Measurements from ENCODE around the gene CDHR3. TPM values are rescaled to one million over a fixed set of nuclear protein-coding genes. Genes with fewer than 3 reads are reported as not detected.

CDHR3 gene
- polyA plus RNA-seq, 3 donors = 0.16 TPM; not detected in 2

DNA sequence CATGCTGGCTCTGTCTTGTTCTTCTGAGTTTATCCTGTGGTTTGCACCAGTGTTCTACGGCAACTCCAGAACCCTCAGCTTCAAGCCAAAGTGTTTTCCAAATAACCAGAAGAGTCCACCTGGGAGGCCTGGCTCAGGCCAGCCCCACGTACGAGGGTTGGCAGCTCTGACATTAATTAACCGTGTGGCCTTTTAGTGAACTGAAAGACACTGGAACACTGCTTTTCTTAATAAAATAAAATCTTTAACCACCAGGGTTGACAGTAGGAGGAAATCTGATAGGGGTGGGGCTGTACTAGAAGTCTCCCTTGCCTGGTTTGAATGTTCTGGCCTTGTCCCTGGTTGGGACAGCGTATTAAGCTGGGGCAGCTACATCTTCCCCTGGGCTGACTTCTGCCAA, 84.1 kb downstream of the CDHR3 start:
- Histone ChIP-seq H3K9me3 (replicated peaks in 1 of 2; ENCODE audit: control insufficient read depth in 1 of 2, insufficient read depth in 1 of 2, low read length in 2 of 2) (no peaks in the 10 kb centered on the region), H2AFZ (ENCODE audit: insufficient read depth, low read depth, low read length, poor library complexity, severe bottlenecking) (no peak overlapping the region), H3K27ac (ENCODE audit: low read depth in 1 of 2, low read length in 2 of 2) (no peak overlapping the region), H4K20me1 (ENCODE audit: insufficient read depth, low read length) (no peaks in the 10 kb centered on the region), H3K9ac (ENCODE audit: insufficient read depth, low read length, poor library complexity, severe bottlenecking) (no peak overlapping the region), H3K4me1 (ENCODE audit: control insufficient read depth in 1 of 2, insufficient read depth in 2 of 2, low read length in 2 of 2) (no peaks in the 10 kb centered on the region), H3K4me3 (replicated peaks in 1 of 3; ENCODE audit: low read depth in 2 of 3, low read length in 3 of 3) (no peak overlapping the region), H3K79me2 (ENCODE audit: insufficient read depth, low read length) (no peaks in the 10 kb centered on the region), H3K27me3 (ENCODE audit: control insufficient read depth in 2 of 2, insufficient read depth in 2 of 2, low read length in 2 of 2) (peaks cover 0 to 31% of the 10 kb centered on the region in 2 donors), H3K4me2 (replicated peaks; ENCODE audit: extremely low read depth, low read length, poor library complexity, severe bottlenecking) (no peak overlapping the region), H3K36me3 (replicated peaks in 1 of 2; ENCODE audit: control insufficient read depth in 1 of 2, insufficient read depth in 2 of 2, low read length in 2 of 2) (no peaks in the 10 kb centered on the region)
- Mint-ChIP-seq H3K36me3 (no peaks in the 10 kb centered on the region), H3K9me3 (peaks cover 0 to 2% (median 0%) of the 10 kb centered on the region in 7 donors), H3K4me1 (peaks cover 10% of the 10 kb centered on the region), H3K27me3 (ENCODE audit: low read depth in 3 of 3) (peaks cover 20 to 50% (median 35%) of the 10 kb centered on the region in 3 donors), H3K4me3 (no peak overlapping the region), H3K27ac (no peak overlapping the region)
- TF ChIP-seq, protein P1, sequence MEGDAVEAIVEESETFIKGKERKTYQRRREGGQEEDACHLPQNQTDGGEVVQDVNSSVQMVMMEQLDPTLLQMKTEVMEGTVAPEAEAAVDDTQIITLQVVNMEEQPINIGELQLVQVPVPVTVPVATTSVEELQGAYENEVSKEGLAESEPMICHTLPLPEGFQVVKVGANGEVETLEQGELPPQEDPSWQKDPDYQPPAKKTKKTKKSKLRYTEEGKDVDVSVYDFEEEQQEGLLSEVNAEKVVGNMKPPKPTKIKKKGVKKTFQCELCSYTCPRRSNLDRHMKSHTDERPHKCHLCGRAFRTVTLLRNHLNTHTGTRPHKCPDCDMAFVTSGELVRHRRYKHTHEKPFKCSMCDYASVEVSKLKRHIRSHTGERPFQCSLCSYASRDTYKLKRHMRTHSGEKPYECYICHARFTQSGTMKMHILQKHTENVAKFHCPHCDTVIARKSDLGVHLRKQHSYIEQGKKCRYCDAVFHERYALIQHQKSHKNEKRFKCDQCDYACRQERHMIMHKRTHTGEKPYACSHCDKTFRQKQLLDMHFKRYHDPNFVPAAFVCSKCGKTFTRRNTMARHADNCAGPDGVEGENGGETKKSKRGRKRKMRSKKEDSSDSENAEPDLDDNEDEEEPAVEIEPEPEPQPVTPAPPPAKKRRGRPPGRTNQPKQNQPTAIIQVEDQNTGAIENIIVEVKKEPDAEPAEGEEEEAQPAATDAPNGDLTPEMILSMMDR (IDR thresholded peaks at IDR 0.05) = no peak
- DNase-seq = no peak
- WGBS (ENCODE audit: insufficient coverage) = 90% methylated on average over 2 of the region's 5 CpGs
- intact Hi-C loops (cut with micrococcal nuclease) = loop anchor here (10.0 kb wide), 1 partner anchor 282 kb away; no protein-coding TSS in a partner anchor

DNA sequence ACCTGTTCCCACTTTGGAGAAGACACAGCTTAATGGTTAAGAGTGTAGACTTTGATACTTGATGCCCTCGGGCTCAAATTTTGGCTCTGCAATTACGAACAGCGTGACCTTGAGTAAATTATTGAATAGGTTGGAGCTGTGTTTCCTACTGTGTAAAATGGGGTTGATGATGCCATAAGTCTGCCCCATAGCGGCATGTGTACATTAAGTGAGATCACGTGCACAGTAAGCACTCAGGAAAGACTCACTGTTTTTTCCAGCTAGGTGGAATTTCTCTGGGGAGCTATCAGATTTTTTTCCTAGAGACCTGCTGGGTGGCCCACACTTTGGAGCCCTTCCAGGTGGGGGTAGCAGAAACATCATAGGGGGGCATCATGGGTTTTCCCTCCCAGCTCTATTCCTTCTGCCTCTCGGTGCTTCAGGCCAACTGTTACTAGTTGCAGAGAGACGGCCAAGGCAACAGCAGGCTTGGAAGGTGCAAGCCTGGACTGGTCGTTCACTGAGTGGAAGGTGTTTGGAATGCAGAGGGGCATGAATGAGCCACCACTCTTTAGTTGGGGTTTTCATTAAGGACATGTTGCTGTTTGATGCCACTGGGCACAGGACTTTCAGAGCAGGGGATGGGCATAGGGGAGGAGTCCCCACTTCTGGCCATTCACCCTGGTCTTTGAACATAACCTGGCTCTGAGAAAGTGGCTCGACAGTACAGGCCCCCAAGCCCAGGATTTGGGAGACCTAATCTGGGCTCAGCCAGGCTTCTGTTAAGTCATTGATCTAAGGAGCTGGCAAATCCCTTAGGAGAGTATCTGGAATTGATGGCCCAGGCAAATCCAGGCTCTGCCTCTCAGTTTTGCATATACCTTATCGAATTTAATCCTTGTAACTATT, 85.0 kb downstream of the CDHR3 start:
- Mint-ChIP-seq H3K9me3 (no peaks in the 10 kb centered on the region), H3K4me3 (no peak overlapping the region), H3K27me3 (ENCODE audit: low read depth in 3 of 3) (peaks cover 18 to 46% (median 40%) of the 10 kb centered on the region in 3 donors), H3K4me1 (peaks cover 5% of the 10 kb centered on the region), H3K36me3 (no peaks in the 10 kb centered on the region), H3K27ac (no peak overlapping the region)
- no peak for DNase-seq
- Histone ChIP-seq H3K79me2 (ENCODE audit: insufficient read depth, low read length) (no peaks in the 10 kb centered on the region), H2AFZ (ENCODE audit: insufficient read depth, low read depth, low read length, poor library complexity, severe bottlenecking) (no peak overlapping the region), H3K4me2 (replicated peaks; ENCODE audit: extremely low read depth, low read length, poor library complexity, severe bottlenecking) (no peak overlapping the region), H3K36me3 (replicated peaks in 1 of 2; ENCODE audit: control insufficient read depth in 1 of 2, insufficient read depth in 2 of 2, low read length in 2 of 2) (no peaks in the 10 kb centered on the region), H3K9me3 (replicated peaks in 1 of 2; ENCODE audit: control insufficient read depth in 1 of 2, insufficient read depth in 1 of 2, low read length in 2 of 2) (no peaks in the 10 kb centered on the region), H4K20me1 (ENCODE audit: insufficient read depth, low read length) (no peaks in the 10 kb centered on the region), H3K4me3 (replicated peaks in 1 of 3; ENCODE audit: low read depth in 2 of 3, low read length in 3 of 3) (no peak overlapping the region), H3K4me1 (ENCODE audit: control insufficient read depth in 1 of 2, insufficient read depth in 2 of 2, low read length in 2 of 2) (no peaks in the 10 kb centered on the region), H3K27me3 (ENCODE audit: control insufficient read depth in 2 of 2, insufficient read depth in 2 of 2, low read length in 2 of 2) (peaks cover 2 to 34% of the 10 kb centered on the region in 2 donors), H3K27ac (ENCODE audit: low read depth in 1 of 2, low read length in 2 of 2) (no peak overlapping the region), H3K9ac (ENCODE audit: insufficient read depth, low read length, poor library complexity, severe bottlenecking) (no peak overlapping the region)
- intact Hi-C loops (cut with micrococcal nuclease) = loop anchor here (10.0 kb wide), 1 partner anchor 283 kb away; no protein-coding TSS in a partner anchor
- TF ChIP-seq, protein P1 (IDR thresholded peaks at IDR 0.05) = no peak
- WGBS (ENCODE audit: insufficient coverage) = 84% methylated on average over 8 of the region's 10 CpGs

Data from CD14-positive monocyte (primary cell).